Stimulated activated CD4-positive, alpha-beta T cell treated with anti-CD3 and anti-CD28 coated beads, Interleukin-1b, Interleukin-23, amount 100 ng/mL, for 4 hours (primary cell): ENCODE results near the gene TMEM163.

Experiments used
- DNase-seq, 2 donors: peaks; one replicate each; pipeline ENCODE4 v3.0.0-alpha.2; 2020; ENCODE audit warnings: low read depth in 2 of 2

Gene TMEM163

GRCh38 chr2:134436706-134437105, 282.1 kb downstream of the TMEM163 start:
- DNase-seq = no peak

GRCh38 chr2:134435936-134436335, 282.9 kb downstream of the TMEM163 start:
- no peak for DNase-seq

GRCh38 chr2:134435505-134435904, 283.3 kb downstream of the TMEM163 start:
- no peak for DNase-seq

GRCh38 chr2:134433979-134434378, 284.8 kb downstream of the TMEM163 start:
- no peak for DNase-seq

- no peak for DNase-seq
Measured at GRCh38 chr2:134433469-134433868, 285.3 kb downstream of the TMEM163 start.

- no peak for DNase-seq
Measured at GRCh38 chr2:134432435-134432883, 286.3 kb downstream of the TMEM163 start.

GRCh38 chr2:134431838-134432434, 286.9 kb downstream of the TMEM163 start:
- no peak for DNase-seq

- no peak for DNase-seq
Measured at GRCh38 chr2:134429886-134430285, 288.9 kb downstream of the TMEM163 start.

GRCh38 chr2:134426721-134427120, 292.1 kb downstream of the TMEM163 start:
- DNase-seq = no peak

- DNase-seq = no peak
Measured at GRCh38 chr2:134425724-134426496, 292.9 kb downstream of the TMEM163 start.

GRCh38 chr2:134421556-134422328, 297.1 kb downstream of the TMEM163 start:
- DNase-seq = no peak

GRCh38 chr2:134420920-134421319, 297.9 kb downstream of the TMEM163 start:
- no peak for DNase-seq

- no peak for DNase-seq
Measured at GRCh38 chr2:134420259-134420658, 298.5 kb downstream of the TMEM163 start.

GRCh38 chr2:134417968-134418582, 300.7 kb downstream of the TMEM163 start:
- no peak for DNase-seq

GRCh38 chr2:134416637-134417036, 302.2 kb downstream of the TMEM163 start:
- no peak for DNase-seq

GRCh38 chr2:134416018-134416417, 302.8 kb downstream of the TMEM163 start:
- DNase-seq = no peak

GRCh38 chr2:134413912-134414311, 304.9 kb downstream of the TMEM163 start:
- no peak for DNase-seq

GRCh38 chr2:134413430-134413829, 305.4 kb downstream of the TMEM163 start:
- no peak for DNase-seq

GRCh38 chr2:134412639-134412999, 306.2 kb downstream of the TMEM163 start:
- no peak for DNase-seq

- DNase-seq = peak; percentile 27 to 46
Measured at GRCh38 chr2:134411828-134412638, 306.8 kb downstream of the TMEM163 start.

GRCh38 chr2:134411279-134411827, 307.4 kb downstream of the TMEM163 start:
- no peak for DNase-seq
